HCT116 (cell line): ENCODE data around the gene GALNT2. TPM values are rescaled to one million over a fixed set of nuclear protein-coding genes. Genes with fewer than 3 reads are reported as not detected.

Experiments used
- ATAC-seq: fragments of 200-7000 bp; cut with Tn5 transposase; 2 replicates; pipeline ENCODE4 v1.9.1; 2020; ENCODE audit warnings: mild to moderate bottlenecking, moderate library complexity
- BruUV-seq: library from RNA; stranded (reverse); fragments of 400-500 nt; replicated peaks from 2 replicates; lab custom pipeline; 2021; lab: Mats Ljungman, UMichigan
- CTCF ChIA-PET: fragments of 300-600 bp; sonication (Branson Sonifier 250); formaldehyde crosslinking; loops from one replicate; lab custom pipeline; 2021; ENCODE audit warnings: antibody characterized with exemption; lab: Charles Lee
- POLR2A ChIA-PET: fragments of 300-600, 350-600 bp; sonication (Branson Sonifier 250); formaldehyde crosslinking; loops from one replicate; lab custom pipeline; 2021; ENCODE audit warnings: antibody characterized with exemption; lab: Charles Lee
- RAD21 ChIA-PET, 2 experiments: fragments of 300-600 bp; sonication (Branson Sonifier 250); formaldehyde crosslinking; loops; one replicate each; lab custom pipeline; 2023; ENCODE audit warnings: low total read pairs in 2 of 2; ENCODE audit not compliant: uncharacterized antibody in 2 of 2, unreplicated experiment in 2 of 2, low non-redundant PET in 1 of 2; lab: Charles Lee
- DNase-seq: peaks from one replicate; pipeline ENCODE4 v3.0.0-alpha.2; 2010; ENCODE audit warnings: low read depth, low spot score
- H2AFZ ChIP-seq: fragments of 200-600 bp; shearing (Covaris generic), sonication (generic); 2 replicates; pipeline ENCODE4 v1.6.1; 2017; ENCODE audit warnings: low read depth, mixed run types, mixed read lengths, antibody characterized with exemption, low read length; ENCODE audit not compliant: poor library complexity, severe bottlenecking
- H3K27ac ChIP-seq: 2 replicates; pipeline ENCODE4 v1.5.1; 2012; ENCODE audit warnings: low read depth, low read length
- H3K27me3 ChIP-seq: fragments of 200-600 bp; sonication (generic); 2 replicates; pipeline ENCODE4 v1.6.1; 2016; ENCODE audit warnings: mixed run types, low read length, mixed read lengths; ENCODE audit not compliant: insufficient read depth
- H3K36me3 ChIP-seq, 2 experiments: fragments of 200-500 bp in 1 of 2; fragments of 200-600 bp in 1 of 2; sonication (Bioruptor generic) in 1 of 2; sonication (generic) in 1 of 2; 2 replicates each; pipeline versions ENCODE4 v1.5.1 to v1.6.1; 2014 to 2016; ENCODE audit warnings: low read length in 2 of 2, inconsistent platforms in 1 of 2, mixed read lengths in 1 of 2, mixed run types in 1 of 2; ENCODE audit not compliant: insufficient read depth in 2 of 2, control insufficient read depth in 1 of 2
- H3K4me1 ChIP-seq, 2 experiments: fragments of 200-600 bp in 1 of 2; sonication (generic) in 1 of 2; 2 replicates each; pipeline versions ENCODE4 v1.5.1 to v1.6.1; 2012 to 2017; ENCODE audit warnings: low read length in 2 of 2, inconsistent platforms in 1 of 2, mild to moderate bottlenecking in 1 of 2, mixed read lengths in 1 of 2, mixed run types in 1 of 2, moderate library complexity in 1 of 2; ENCODE audit not compliant: insufficient read depth in 2 of 2, control insufficient read depth in 1 of 2
- H3K4me2 ChIP-seq: fragments of 200-600 bp; sonication (generic); 2 replicates; pipeline ENCODE4 v1.6.1; 2017; ENCODE audit warnings: mixed run types, low read length, mixed read lengths
- H3K4me3 ChIP-seq, 2 experiments: fragments of 200-600 bp in 1 of 2; sonication (generic) in 1 of 2; replicated peaks in 1 of 2; 2 replicates each; pipeline ENCODE4 v1.5.1; 2011 to 2016; ENCODE audit warnings: low read length in 2 of 2, control low read depth in 1 of 2, low read depth in 1 of 2, mild to moderate bottlenecking in 1 of 2, mixed read lengths in 1 of 2, mixed run types in 1 of 2
- H3K79me2 ChIP-seq: fragments of 200-600 bp; sonication (generic); 2 replicates; pipeline ENCODE4 v1.6.1; 2017; ENCODE audit warnings: mild to moderate bottlenecking, mixed run types, low read length, moderate library complexity, mixed read lengths; ENCODE audit not compliant: insufficient read depth
- H3K9ac ChIP-seq: fragments of 200-600 bp; sonication (generic); 2 replicates; pipeline ENCODE4 v1.6.1; 2016; ENCODE audit warnings: low read length, mixed read lengths
- H3K9me2 ChIP-seq: fragments of 200-600 bp; sonication (generic), shearing (Covaris generic); 2 replicates; pipeline ENCODE4 v1.6.1; 2017; ENCODE audit warnings: mixed run types, mild to moderate bottlenecking, moderate library complexity; ENCODE audit not compliant: insufficient read depth
- H3K9me3 ChIP-seq, 2 experiments: fragments of 200-500 bp in 1 of 2; fragments of 200-600 bp in 1 of 2; sonication (Bioruptor generic) in 1 of 2; sonication (generic) in 1 of 2; 2 replicates each; pipeline ENCODE4 v1.6.1; 2014 to 2017; ENCODE audit warnings: low read length in 2 of 2, mixed read lengths in 2 of 2, inconsistent platforms in 1 of 2, low read depth in 1 of 2, mild to moderate bottlenecking in 1 of 2, mixed run types in 1 of 2, moderate library complexity in 1 of 2; ENCODE audit not compliant: control insufficient read depth in 1 of 2, insufficient read depth in 1 of 2
- H4K20me1 ChIP-seq: fragments of 200-600 bp; sonication (generic), shearing (Covaris generic); 2 replicates; pipeline ENCODE4 v1.6.1; 2017; ENCODE audit warnings: mixed run types, mild to moderate bottlenecking, moderate library complexity; ENCODE audit not compliant: insufficient read depth
- CEBPB ChIP-seq: IDR thresholded peaks from 2 replicates; pipeline ENCODE4 v1.6.1; 2012; ENCODE audit warnings: low read depth
- ELF1 ChIP-seq: IDR thresholded peaks from 2 replicates; pipeline ENCODE4 v1.6.1; 2012; ENCODE audit warnings: low read depth, borderline replicate concordance
- EZH2phosphoT487 ChIP-seq: fragments of 200-600 bp; IDR thresholded peaks from 2 replicates; pipeline ENCODE4 v1.6.1; 2018; ENCODE audit warnings: antibody characterized with exemption, borderline replicate concordance
- FOSL1 ChIP-seq: IDR thresholded peaks from 2 replicates; pipeline ENCODE4 v1.6.1; 2012; ENCODE audit warnings: low read depth
- JUND ChIP-seq: IDR thresholded peaks from 2 replicates; pipeline ENCODE4 v1.6.1; 2012
- POLR2A ChIP-seq: IDR thresholded peaks from 2 replicates; pipeline ENCODE4 v1.7.0; 2011; ENCODE audit warnings: borderline replicate concordance; ENCODE audit not compliant: insufficient read depth, insufficient read length; ENCODE audit errors: extremely low read depth
- POLR2AphosphoS5 ChIP-seq: IDR thresholded peaks from 2 replicates; pipeline ENCODE4 v1.6.1; 2011; ENCODE audit warnings: mild to moderate bottlenecking, low read depth, low read length, moderate library complexity
- RAD21 ChIP-seq: IDR thresholded peaks from 2 replicates; pipeline ENCODE4 v1.6.1; 2012; ENCODE audit warnings: low read depth, mild to moderate bottlenecking
- TCF7L2 ChIP-seq: IDR thresholded peaks from 2 replicates; pipeline ENCODE4 v1.7.0; 2011; ENCODE audit warnings: borderline replicate concordance, inconsistent platforms; ENCODE audit not compliant: insufficient read depth, insufficient read length; ENCODE audit errors: extremely low read depth
- intact Hi-C: fragments of 100-400 bp; cut with micrococcal nuclease; formaldehyde crosslinking; loops from 2 replicates; pipeline ENCODE4 v1.10.0; 2022
- total RNA-seq: library from RNA; stranded (reverse); gene quantifications from one replicate; pipeline ENCODE4 v1.2.1, GENCODE V29; 2021; ENCODE audit not compliant: unreplicated experiment
- TF ChIP-seq, protein P1 (sequence below): IDR thresholded peaks from 2 replicates; pipeline ENCODE4 v1.6.1; 2012; ENCODE audit warnings: low read depth
- TF ChIP-seq, protein P2 (sequence below): IDR thresholded peaks from 2 replicates; pipeline ENCODE4 v1.6.1; 2012
- TF ChIP-seq, protein P3 (sequence below), 3 experiments: fragments of 200-600 bp in 1 of 3; sonication (generic) in 1 of 3; IDR thresholded peaks in 2 of 3; conservative IDR thresholded peaks in 1 of 3; 2 replicates each; pipeline ENCODE4 v1.5.1; 2012 to 2017; ENCODE audit warnings: low read depth in 2 of 3, low read length in 2 of 3, antibody characterized with exemption in 1 of 3, borderline replicate concordance in 1 of 3, control low read depth in 1 of 3, mild to moderate bottlenecking in 1 of 3, mixed read lengths in 1 of 3, mixed run types in 1 of 3, moderate library complexity in 1 of 3; ENCODE audit not compliant: insufficient read depth in 1 of 3

GALNT2 gene
- total RNA-seq, 1 experiment from 2014 or later: 40.8 TPM

DNA sequence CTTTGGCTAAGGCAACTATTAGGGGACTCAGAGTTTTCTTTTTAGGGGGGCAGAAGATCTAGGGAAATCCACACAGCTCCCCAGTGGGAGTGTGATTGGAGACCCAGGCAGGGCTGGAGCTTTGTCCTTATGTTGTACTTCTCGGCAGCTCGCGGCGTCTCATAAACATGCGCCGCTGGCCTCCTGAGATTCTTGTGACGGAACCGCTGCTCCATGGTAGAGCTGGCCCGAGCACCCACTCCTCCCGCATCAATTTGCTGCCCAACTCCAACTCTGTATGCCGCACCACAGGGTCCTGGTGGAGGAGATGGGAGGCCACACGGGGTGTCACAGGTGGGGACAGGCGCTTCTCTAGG, 143.9 kb downstream of the GALNT2 start:
- RAD21 ChIA-PET: no interaction called here
- H3K9me2 ChIP-seq: no peaks in the 10 kb centered on the region
- TF ChIP-seq POLR2A (no peak), JUND (no peak), FOSL1 (no peak), EZH2phosphoT487 (no peak)
- no TSS peak for BruUV-seq
- no peak overlapping the region for H3K9ac ChIP-seq
- H3K4me2 ChIP-seq: no peak overlapping the region
- H4K20me1 ChIP-seq: no peaks in the 10 kb centered on the region
- POLR2A ChIA-PET: no interaction called here
- intact Hi-C loops: no loop called here
- CTCF ChIA-PET: no interaction called here
- ATAC-seq (no peak), DNase-seq (no peak)
- no peaks in the 10 kb centered on the region for H3K9me3 ChIP-seq
- no peaks in the 10 kb centered on the region for H3K27me3 ChIP-seq
- H3K4me3 ChIP-seq: no peak overlapping the region
- no peaks in the 10 kb centered on the region for H3K36me3 ChIP-seq
- H3K27ac ChIP-seq: no peak overlapping the region
- no peaks in the 10 kb centered on the region for H3K4me1 ChIP-seq
- no peak overlapping the region for H2AFZ ChIP-seq
- H3K79me2 ChIP-seq: no peaks in the 10 kb centered on the region

DNA sequence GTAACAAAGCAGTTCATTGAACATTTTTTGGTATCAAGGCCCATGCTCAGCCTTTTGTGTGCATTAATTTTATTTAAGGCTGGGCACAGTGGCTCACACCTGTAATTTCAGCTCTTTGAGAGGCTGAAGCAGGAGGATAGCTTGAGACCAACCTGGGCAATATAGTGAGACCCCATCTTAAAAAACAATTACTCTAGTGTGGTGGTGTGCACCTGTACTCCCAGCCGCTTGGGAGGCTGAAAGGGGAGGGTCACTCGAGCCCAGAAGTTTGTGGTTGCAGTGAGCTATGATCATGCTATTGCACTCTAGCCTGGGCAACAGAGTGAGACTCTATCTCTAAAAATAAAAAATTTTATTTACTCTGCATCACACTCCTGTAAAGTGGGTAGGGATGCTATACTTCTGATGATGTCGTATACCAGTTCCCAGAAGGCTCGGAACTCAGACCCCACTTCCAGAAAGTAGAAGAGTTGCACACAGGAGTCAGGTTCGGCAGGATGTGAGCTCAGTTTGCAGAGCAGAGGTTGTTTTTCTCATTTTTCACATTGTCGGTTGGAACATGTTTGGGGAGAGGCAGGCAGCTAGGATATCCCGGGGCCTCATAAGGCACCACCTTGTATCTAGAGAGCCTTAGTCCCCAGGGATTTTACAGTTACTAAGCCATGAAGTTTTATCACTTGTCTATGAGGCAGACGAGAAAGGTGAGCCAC, 144.6 kb downstream of the GALNT2 start:
- no peaks in the 10 kb centered on the region for H3K36me3 ChIP-seq
- no TSS peak for BruUV-seq
- H3K79me2 ChIP-seq: no peaks in the 10 kb centered on the region
- H3K27ac ChIP-seq: no peak overlapping the region
- no peaks in the 10 kb centered on the region for H3K4me1 ChIP-seq
- H3K4me2 ChIP-seq: no peak overlapping the region
- TF ChIP-seq EZH2phosphoT487: no peak
- TF ChIP-seq TCF7L2: no peak
- no peak for TF ChIP-seq CEBPB
- TF ChIP-seq, protein P1, sequence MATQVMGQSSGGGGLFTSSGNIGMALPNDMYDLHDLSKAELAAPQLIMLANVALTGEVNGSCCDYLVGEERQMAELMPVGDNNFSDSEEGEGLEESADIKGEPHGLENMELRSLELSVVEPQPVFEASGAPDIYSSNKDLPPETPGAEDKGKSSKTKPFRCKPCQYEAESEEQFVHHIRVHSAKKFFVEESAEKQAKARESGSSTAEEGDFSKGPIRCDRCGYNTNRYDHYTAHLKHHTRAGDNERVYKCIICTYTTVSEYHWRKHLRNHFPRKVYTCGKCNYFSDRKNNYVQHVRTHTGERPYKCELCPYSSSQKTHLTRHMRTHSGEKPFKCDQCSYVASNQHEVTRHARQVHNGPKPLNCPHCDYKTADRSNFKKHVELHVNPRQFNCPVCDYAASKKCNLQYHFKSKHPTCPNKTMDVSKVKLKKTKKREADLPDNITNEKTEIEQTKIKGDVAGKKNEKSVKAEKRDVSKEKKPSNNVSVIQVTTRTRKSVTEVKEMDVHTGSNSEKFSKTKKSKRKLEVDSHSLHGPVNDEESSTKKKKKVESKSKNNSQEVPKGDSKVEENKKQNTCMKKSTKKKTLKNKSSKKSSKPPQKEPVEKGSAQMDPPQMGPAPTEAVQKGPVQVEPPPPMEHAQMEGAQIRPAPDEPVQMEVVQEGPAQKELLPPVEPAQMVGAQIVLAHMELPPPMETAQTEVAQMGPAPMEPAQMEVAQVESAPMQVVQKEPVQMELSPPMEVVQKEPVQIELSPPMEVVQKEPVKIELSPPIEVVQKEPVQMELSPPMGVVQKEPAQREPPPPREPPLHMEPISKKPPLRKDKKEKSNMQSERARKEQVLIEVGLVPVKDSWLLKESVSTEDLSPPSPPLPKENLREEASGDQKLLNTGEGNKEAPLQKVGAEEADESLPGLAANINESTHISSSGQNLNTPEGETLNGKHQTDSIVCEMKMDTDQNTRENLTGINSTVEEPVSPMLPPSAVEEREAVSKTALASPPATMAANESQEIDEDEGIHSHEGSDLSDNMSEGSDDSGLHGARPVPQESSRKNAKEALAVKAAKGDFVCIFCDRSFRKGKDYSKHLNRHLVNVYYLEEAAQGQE: no peak
- no peak for TF ChIP-seq RAD21
- TF ChIP-seq POLR2AphosphoS5: no peak
- TF ChIP-seq, protein P2, sequence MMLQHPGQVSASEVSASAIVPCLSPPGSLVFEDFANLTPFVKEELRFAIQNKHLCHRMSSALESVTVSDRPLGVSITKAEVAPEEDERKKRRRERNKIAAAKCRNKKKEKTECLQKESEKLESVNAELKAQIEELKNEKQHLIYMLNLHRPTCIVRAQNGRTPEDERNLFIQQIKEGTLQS: no peak
- TF ChIP-seq JUND: no peak
- TF ChIP-seq ELF1: no peak
- TF ChIP-seq, protein P3, sequence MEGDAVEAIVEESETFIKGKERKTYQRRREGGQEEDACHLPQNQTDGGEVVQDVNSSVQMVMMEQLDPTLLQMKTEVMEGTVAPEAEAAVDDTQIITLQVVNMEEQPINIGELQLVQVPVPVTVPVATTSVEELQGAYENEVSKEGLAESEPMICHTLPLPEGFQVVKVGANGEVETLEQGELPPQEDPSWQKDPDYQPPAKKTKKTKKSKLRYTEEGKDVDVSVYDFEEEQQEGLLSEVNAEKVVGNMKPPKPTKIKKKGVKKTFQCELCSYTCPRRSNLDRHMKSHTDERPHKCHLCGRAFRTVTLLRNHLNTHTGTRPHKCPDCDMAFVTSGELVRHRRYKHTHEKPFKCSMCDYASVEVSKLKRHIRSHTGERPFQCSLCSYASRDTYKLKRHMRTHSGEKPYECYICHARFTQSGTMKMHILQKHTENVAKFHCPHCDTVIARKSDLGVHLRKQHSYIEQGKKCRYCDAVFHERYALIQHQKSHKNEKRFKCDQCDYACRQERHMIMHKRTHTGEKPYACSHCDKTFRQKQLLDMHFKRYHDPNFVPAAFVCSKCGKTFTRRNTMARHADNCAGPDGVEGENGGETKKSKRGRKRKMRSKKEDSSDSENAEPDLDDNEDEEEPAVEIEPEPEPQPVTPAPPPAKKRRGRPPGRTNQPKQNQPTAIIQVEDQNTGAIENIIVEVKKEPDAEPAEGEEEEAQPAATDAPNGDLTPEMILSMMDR (IDR thresholded peaks at IDR 0.05 in 2 of 3, conservative IDR thresholded peaks at IDR 0.05 in 1 of 3; ENCODE audit: borderline replicate concordance in 1 of 3, insufficient read depth in 1 of 3, low read depth in 2 of 3, low read length in 2 of 3): no peak
- TF ChIP-seq, all 23 proteins: peak for 0
- DNase-seq (no peak), ATAC-seq (no peak)
- CTCF ChIA-PET: no interaction called here
- H2AFZ ChIP-seq: no peak overlapping the region
- no peak overlapping the region for H3K4me3 ChIP-seq
- no peaks in the 10 kb centered on the region for H3K27me3 ChIP-seq
- intact Hi-C loops: no loop called here
- RAD21 ChIA-PET: no interaction called here
- H3K9ac ChIP-seq: no peak overlapping the region
- H4K20me1 ChIP-seq: no peaks in the 10 kb centered on the region
- no peaks in the 10 kb centered on the region for H3K9me2 ChIP-seq
- POLR2A ChIA-PET: no interaction called here
- H3K9me3 ChIP-seq: no peaks in the 10 kb centered on the region
